Fibroblast of mammary gland (primary cell): ENCODE measurements around the gene ARID1B.

Source experiments
- DNase-seq: peaks from one replicate; pipeline ENCODE4 v3.0.0-alpha.2; 2010; ENCODE audit warnings: low read depth
- H3K4me3 ChIP-seq: 2 replicates; pipeline ENCODE4 v1.5.1; 2011; ENCODE audit warnings: low read depth, mild to moderate bottlenecking, low read length, moderate library complexity; ENCODE audit not compliant: control insufficient read depth
- CTCF ChIP-seq: conservative IDR thresholded peaks from 2 replicates; pipeline ENCODE4 v1.5.1; 2011; ENCODE audit warnings: low read depth, low read length, inconsistent platforms; ENCODE audit not compliant: control insufficient read depth, insufficient read depth

Gene ARID1B

GRCh38 chr6:157063176-157063905, 286.2 kb downstream of the ARID1B start:
- no peak for TF ChIP-seq CTCF
- no peak overlapping the region for H3K4me3 ChIP-seq
- DNase-seq, result no peak

- TF ChIP-seq CTCF, result no peak
- H3K4me3 ChIP-seq, result no peak overlapping the region
- no peak for DNase-seq
Measured at GRCh38 chr6:157063923-157064322, 286.7 kb downstream of the ARID1B start.

GRCh38 chr6:157064502-157064901, 287.3 kb downstream of the ARID1B start:
- no peak for DNase-seq
- no peak for TF ChIP-seq CTCF
- H3K4me3 ChIP-seq, result no peak overlapping the region

GRCh38 chr6:157065366-157065765, 288.2 kb downstream of the ARID1B start:
- no peak for DNase-seq
- no peak for TF ChIP-seq CTCF

GRCh38 chr6:157066781-157067491, 289.8 kb downstream of the ARID1B start:
- no peak overlapping the region for H3K4me3 ChIP-seq
- no peak for DNase-seq
- no peak for TF ChIP-seq CTCF

More at GRCh38 chr6:157065366-157065765, 288.2 kb downstream of the ARID1B start:
- H3K4me3 ChIP-seq, result no peak overlapping the region

- no peak for DNase-seq
- no peak overlapping the region for H3K4me3 ChIP-seq
Measured at GRCh38 chr6:157067507-157067906, 290.3 kb downstream of the ARID1B start.

More at GRCh38 chr6:157067507-157067906, 290.3 kb downstream of the ARID1B start:
- TF ChIP-seq CTCF, result no peak
